ENCODE data around the gene GRIK1.

Gene GRIK1

DNA sequence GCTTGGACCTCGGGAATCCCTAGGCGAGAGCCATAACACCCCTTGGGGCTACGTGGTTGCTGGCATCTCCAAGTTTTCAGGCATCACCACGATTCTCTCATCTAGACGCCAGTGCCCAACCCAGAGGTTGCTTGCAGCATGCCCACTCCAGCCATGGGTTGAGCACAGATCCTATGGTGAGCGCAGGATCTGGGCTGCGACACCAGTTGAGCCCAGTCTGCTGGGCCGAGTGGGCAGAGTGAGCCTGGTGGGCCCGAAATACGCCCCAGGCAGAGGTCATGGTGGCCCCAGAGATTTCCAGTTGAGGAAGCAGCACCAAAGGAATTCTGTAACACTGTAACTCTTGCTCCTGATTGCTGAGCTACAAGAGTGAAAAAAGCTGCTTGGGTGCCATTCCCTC is 46.1 kb upstream of the GRIK1 start:
- TF ChIP-seq BCL11B (tag by site-specific recombination; IDR thresholded peaks at IDR 0.05; ENCODE audit: low read depth) (no peak), ZNF169 (tag by site-specific recombination; IDR thresholded peaks at IDR 0.05) (no peak), ZNF549 (tag by site-specific recombination; IDR thresholded peaks at IDR 0.05) (no peak), GLIS2 (tag by site-specific recombination; IDR thresholded peaks at IDR 0.05) (no peak), ZNF350 (tag by site-specific recombination; IDR thresholded peaks at IDR 0.05) (no peak), ZNF560 (tag by site-specific recombination; IDR thresholded peaks at IDR 0.05; ENCODE audit: borderline replicate concordance) (no peak), ZBTB8A (tag by site-specific recombination; IDR thresholded peaks at IDR 0.05) (no peak), ZNF292 (tag by site-specific recombination; IDR thresholded peaks at IDR 0.05; ENCODE audit: borderline replicate concordance, low read depth) (no peak), ZNF184 (tag by site-specific recombination; IDR thresholded peaks at IDR 0.05) (no peak), ZNF423 (tag by site-specific recombination; IDR thresholded peaks at IDR 0.05) (no peak)
- TF ChIP-seq, protein P1, sequence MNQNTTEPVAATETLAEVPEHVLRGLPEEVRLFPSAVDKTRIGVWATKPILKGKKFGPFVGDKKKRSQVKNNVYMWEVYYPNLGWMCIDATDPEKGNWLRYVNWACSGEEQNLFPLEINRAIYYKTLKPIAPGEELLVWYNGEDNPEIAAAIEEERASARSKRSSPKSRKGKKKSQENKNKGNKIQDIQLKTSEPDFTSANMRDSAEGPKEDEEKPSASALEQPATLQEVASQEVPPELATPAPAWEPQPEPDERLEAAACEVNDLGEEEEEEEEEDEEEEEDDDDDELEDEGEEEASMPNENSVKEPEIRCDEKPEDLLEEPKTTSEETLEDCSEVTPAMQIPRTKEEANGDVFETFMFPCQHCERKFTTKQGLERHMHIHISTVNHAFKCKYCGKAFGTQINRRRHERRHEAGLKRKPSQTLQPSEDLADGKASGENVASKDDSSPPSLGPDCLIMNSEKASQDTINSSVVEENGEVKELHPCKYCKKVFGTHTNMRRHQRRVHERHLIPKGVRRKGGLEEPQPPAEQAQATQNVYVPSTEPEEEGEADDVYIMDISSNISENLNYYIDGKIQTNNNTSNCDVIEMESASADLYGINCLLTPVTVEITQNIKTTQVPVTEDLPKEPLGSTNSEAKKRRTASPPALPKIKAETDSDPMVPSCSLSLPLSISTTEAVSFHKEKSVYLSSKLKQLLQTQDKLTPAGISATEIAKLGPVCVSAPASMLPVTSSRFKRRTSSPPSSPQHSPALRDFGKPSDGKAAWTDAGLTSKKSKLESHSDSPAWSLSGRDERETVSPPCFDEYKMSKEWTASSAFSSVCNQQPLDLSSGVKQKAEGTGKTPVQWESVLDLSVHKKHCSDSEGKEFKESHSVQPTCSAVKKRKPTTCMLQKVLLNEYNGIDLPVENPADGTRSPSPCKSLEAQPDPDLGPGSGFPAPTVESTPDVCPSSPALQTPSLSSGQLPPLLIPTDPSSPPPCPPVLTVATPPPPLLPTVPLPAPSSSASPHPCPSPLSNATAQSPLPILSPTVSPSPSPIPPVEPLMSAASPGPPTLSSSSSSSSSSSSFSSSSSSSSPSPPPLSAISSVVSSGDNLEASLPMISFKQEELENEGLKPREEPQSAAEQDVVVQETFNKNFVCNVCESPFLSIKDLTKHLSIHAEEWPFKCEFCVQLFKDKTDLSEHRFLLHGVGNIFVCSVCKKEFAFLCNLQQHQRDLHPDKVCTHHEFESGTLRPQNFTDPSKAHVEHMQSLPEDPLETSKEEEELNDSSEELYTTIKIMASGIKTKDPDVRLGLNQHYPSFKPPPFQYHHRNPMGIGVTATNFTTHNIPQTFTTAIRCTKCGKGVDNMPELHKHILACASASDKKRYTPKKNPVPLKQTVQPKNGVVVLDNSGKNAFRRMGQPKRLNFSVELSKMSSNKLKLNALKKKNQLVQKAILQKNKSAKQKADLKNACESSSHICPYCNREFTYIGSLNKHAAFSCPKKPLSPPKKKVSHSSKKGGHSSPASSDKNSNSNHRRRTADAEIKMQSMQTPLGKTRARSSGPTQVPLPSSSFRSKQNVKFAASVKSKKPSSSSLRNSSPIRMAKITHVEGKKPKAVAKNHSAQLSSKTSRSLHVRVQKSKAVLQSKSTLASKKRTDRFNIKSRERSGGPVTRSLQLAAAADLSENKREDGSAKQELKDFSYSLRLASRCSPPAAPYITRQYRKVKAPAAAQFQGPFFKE (tag by site-specific recombination; IDR thresholded peaks at IDR 0.05; ENCODE audit: borderline replicate concordance): no peak
- TF ChIP-seq, protein P2, sequence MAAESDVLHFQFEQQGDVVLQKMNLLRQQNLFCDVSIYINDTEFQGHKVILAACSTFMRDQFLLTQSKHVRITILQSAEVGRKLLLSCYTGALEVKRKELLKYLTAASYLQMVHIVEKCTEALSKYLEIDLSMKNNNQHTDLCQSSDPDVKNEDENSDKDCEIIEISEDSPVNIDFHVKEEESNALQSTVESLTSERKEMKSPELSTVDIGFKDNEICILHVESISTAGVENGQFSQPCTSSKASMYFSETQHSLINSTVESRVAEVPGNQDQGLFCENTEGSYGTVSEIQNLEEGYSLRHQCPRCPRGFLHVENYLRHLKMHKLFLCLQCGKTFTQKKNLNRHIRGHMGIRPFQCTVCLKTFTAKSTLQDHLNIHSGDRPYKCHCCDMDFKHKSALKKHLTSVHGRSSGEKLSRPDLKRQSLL (tag by site-specific recombination; IDR thresholded peaks at IDR 0.05): no peak
- Histone ChIP-seq H3K36me3 (ENCODE audit: control insufficient read depth in 2 of 2, insufficient read depth in 1 of 2, low read length in 2 of 2) (no peaks in the 10 kb centered on the region), H3K9me3 (ENCODE audit: control insufficient read depth, insufficient read depth, low read depth, low read length) (no peaks in the 10 kb centered on the region), H3K27ac (ENCODE audit: extremely low read depth, low read depth, low read length) (no peak overlapping the region), H3K4me3 (ENCODE audit: low read depth, low read length) (no peak overlapping the region), H3K4me1 (ENCODE audit: control insufficient read depth, insufficient read depth, low read length) (no peaks in the 10 kb centered on the region)
- ChIA-PET POLR2A (no interaction called here), CTCF (interaction anchor here (0.6 kb wide), 1 partner anchor 33 kb away, joined by 3 read pairs; no protein-coding TSS in a partner anchor)

DNA sequence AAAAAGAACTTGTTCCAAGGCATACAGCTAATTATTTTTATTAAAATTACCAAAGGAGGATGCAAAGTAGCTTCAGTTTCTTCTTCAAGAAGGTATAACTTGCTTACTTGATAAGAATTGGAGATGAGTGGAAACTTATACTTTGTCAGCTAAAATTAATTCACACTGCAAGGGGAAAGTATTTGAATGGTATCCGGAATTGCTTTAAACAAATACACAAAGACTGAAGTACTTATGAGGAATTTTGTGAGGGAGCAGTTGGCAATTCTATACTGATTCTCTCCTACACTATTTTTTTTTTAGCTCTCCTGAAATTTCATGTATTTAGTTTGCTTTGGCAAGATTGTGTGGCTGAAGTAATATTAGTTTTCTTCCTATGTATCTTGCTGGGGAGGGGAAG is 39.2 kb upstream of the GRIK1 start:
- ChIA-PET POLR2A (no interaction called here), CTCF (interaction anchor here (0.7 to 1.0 kb wide), 4 partner anchors 14 to 138 kb away, joined by 3 read pairs; no protein-coding TSS in a partner anchor)
- H3K27ac ChIP-seq (ENCODE audit: extremely low read depth, low read depth, low read length): no peak overlapping the region
- H3K4me3 ChIP-seq (ENCODE audit: low read depth, low read length): no peak overlapping the region
- no peaks in the 10 kb centered on the region for H3K9me3 ChIP-seq (ENCODE audit: control insufficient read depth, insufficient read depth, low read depth, low read length)
- no peaks in the 10 kb centered on the region for H3K4me1 ChIP-seq (ENCODE audit: control insufficient read depth, insufficient read depth, low read length)
- H3K36me3 ChIP-seq (ENCODE audit: control insufficient read depth in 2 of 2, insufficient read depth in 1 of 2, low read length in 2 of 2): no peaks in the 10 kb centered on the region
- TF ChIP-seq ZNF707 (tag by site-specific recombination; IDR thresholded peaks at IDR 0.05): no peak
- no peak for TF ChIP-seq GLIS1 (tag by site-specific recombination; IDR thresholded peaks at IDR 0.05)
- no peak for TF ChIP-seq ZNF514 (tag by site-specific recombination; IDR thresholded peaks at IDR 0.05)
- no peak for TF ChIP-seq ZNF184 (tag by site-specific recombination; IDR thresholded peaks at IDR 0.05)
- TF ChIP-seq, protein P3, sequence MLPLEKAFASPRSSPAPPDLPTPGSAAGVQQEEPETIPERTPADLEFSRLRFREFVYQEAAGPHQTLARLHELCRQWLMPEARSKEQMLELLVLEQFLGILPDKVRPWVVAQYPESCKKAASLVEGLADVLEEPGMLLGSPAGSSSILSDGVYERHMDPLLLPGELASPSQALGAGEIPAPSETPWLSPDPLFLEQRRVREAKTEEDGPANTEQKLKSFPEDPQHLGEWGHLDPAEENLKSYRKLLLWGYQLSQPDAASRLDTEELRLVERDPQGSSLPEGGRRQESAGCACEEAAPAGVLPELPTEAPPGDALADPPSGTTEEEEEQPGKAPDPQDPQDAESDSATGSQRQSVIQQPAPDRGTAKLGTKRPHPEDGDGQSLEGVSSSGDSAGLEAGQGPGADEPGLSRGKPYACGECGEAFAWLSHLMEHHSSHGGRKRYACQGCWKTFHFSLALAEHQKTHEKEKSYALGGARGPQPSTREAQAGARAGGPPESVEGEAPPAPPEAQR (tag by site-specific recombination; IDR thresholded peaks at IDR 0.05): no peak
- no peak for TF ChIP-seq ZBTB1 (tag by site-specific recombination; IDR thresholded peaks at IDR 0.05)
- TF ChIP-seq ZNF140 (tag by site-specific recombination; IDR thresholded peaks at IDR 0.05): no peak
- no peak for TF ChIP-seq ZNF600 (tag by site-specific recombination; IDR thresholded peaks at IDR 0.05)
- no peak for TF ChIP-seq MZF1 (tag by site-specific recombination; IDR thresholded peaks at IDR 0.05; ENCODE audit: borderline replicate concordance)
- TF ChIP-seq, protein P4, sequence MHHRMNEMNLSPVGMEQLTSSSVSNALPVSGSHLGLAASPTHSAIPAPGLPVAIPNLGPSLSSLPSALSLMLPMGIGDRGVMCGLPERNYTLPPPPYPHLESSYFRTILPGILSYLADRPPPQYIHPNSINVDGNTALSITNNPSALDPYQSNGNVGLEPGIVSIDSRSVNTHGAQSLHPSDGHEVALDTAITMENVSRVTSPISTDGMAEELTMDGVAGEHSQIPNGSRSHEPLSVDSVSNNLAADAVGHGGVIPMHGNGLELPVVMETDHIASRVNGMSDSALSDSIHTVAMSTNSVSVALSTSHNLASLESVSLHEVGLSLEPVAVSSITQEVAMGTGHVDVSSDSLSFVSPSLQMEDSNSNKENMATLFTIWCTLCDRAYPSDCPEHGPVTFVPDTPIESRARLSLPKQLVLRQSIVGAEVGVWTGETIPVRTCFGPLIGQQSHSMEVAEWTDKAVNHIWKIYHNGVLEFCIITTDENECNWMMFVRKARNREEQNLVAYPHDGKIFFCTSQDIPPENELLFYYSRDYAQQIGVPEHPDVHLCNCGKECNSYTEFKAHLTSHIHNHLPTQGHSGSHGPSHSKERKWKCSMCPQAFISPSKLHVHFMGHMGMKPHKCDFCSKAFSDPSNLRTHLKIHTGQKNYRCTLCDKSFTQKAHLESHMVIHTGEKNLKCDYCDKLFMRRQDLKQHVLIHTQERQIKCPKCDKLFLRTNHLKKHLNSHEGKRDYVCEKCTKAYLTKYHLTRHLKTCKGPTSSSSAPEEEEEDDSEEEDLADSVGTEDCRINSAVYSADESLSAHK (tag by site-specific recombination; IDR thresholded peaks at IDR 0.05): no peak
- TF ChIP-seq ZNF391 (tag by site-specific recombination; IDR thresholded peaks at IDR 0.05; ENCODE audit: borderline replicate concordance, low read depth): no peak
- TF ChIP-seq, protein P5, sequence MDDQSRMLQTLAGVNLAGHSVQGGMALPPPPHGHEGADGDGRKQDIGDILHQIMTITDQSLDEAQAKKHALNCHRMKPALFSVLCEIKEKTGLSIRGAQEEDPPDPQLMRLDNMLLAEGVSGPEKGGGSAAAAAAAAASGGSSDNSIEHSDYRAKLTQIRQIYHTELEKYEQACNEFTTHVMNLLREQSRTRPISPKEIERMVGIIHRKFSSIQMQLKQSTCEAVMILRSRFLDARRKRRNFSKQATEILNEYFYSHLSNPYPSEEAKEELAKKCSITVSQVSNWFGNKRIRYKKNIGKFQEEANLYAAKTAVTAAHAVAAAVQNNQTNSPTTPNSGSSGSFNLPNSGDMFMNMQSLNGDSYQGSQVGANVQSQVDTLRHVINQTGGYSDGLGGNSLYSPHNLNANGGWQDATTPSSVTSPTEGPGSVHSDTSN (CRISPR knock-in tag; IDR thresholded peaks at IDR 0.05): no peak
- no peak for TF ChIP-seq ZFP69B (tag by site-specific recombination; IDR thresholded peaks at IDR 0.05)
- no peak for TF ChIP-seq HOXC10 (CRISPR knock-in tag; IDR thresholded peaks at IDR 0.05)
